Measurements from ENCODE around the gene SYNPO2. TPM values are rescaled to one million over a fixed set of nuclear protein-coding genes. Genes with fewer than 3 reads are reported as not detected.

Gene SYNPO2
- total RNA-seq, 1 experiment from 2014 or later = 0.61 TPM

GRCh38 chr4:119026662-119027444, 138.2 kb downstream of the SYNPO2 start:
- Mint-ChIP-seq H3K36me3 (ENCODE audit: insufficient read depth, unreplicated experiment) (no peaks in the 10 kb centered on the region), H3K4me1 (ENCODE audit: insufficient read depth, unreplicated experiment) (peaks cover 10% of the 10 kb centered on the region), H3K9me3 (ENCODE audit: unreplicated experiment) (no peaks in the 10 kb centered on the region), H3K27me3 (ENCODE audit: insufficient read depth, unreplicated experiment) (no peaks in the 10 kb centered on the region), H3K27ac (ENCODE audit: low read depth, unreplicated experiment) (peak overlapping the region; percentile 95), H3K4me3 (ENCODE audit: unreplicated experiment) (peak overlapping the region; percentile 62)
- ChIA-PET CTCF (interaction anchor here (0.6 to 4.1 kb wide), 6 partner anchors 18 to 464 kb away, joined by 3 to 57 read pairs (median 3); no protein-coding TSS in a partner anchor), POLR2A (interaction anchor here (0.9 to 7.2 kb wide), 15 partner anchors 9 to 273 kb away, joined by 3 to 152 read pairs (median 8); partner anchors contain the start of gene USP53)
- no peak for DNase-seq (ENCODE audit: unreplicated experiment)
- no TSS peak for BruUV-seq (replicated peaks)
- intact Hi-C loops (cut with micrococcal nuclease) = loop anchor here (1.0 to 5.0 kb wide), 2 partner anchors 38 to 670 kb away; no protein-coding TSS in a partner anchor
- no peak for TF ChIP-seq CTCF (IDR thresholded peaks at IDR 0.05; ENCODE audit: unreplicated experiment)

- H3K36me3 Mint-ChIP-seq (ENCODE audit: insufficient read depth, unreplicated experiment) = no peaks in the 10 kb centered on the region
- no peak overlapping the region for H3K27ac Mint-ChIP-seq (ENCODE audit: low read depth, unreplicated experiment)
- H3K4me3 Mint-ChIP-seq (ENCODE audit: unreplicated experiment) = no peak overlapping the region
- ChIA-PET CTCF (interaction anchor here (1.0 to 4.1 kb wide), 2 partner anchors 40 to 46 kb away, joined by 3 to 57 read pairs; no protein-coding TSS in a partner anchor), POLR2A (interaction anchor here (0.9 to 7.2 kb wide), 4 partner anchors 8 to 185 kb away, joined by 3 to 152 read pairs (median 52); partner anchors contain the start of gene USP53)
- no peaks in the 10 kb centered on the region for H3K27me3 Mint-ChIP-seq (ENCODE audit: insufficient read depth, unreplicated experiment)
- intact Hi-C loops (cut with micrococcal nuclease) = loop anchor here (5.0 kb wide), 1 partner anchor 671 kb away; no protein-coding TSS in a partner anchor
- no peaks in the 10 kb centered on the region for H3K9me3 Mint-ChIP-seq (ENCODE audit: unreplicated experiment)
- no peak for DNase-seq (ENCODE audit: unreplicated experiment)
- BruUV-seq (replicated peaks) = no TSS peak
- peaks cover 10% of the 10 kb centered on the region for H3K4me1 Mint-ChIP-seq (ENCODE audit: insufficient read depth, unreplicated experiment)
- no peak for TF ChIP-seq CTCF (IDR thresholded peaks at IDR 0.05; ENCODE audit: unreplicated experiment)
Measured at GRCh38 chr4:119027811-119028210, 139.2 kb downstream of the SYNPO2 start.

- no peaks in the 10 kb centered on the region for H3K9me3 Mint-ChIP-seq (ENCODE audit: unreplicated experiment)
- H3K36me3 Mint-ChIP-seq (ENCODE audit: insufficient read depth, unreplicated experiment) = no peaks in the 10 kb centered on the region
- no peaks in the 10 kb centered on the region for H3K27me3 Mint-ChIP-seq (ENCODE audit: insufficient read depth, unreplicated experiment)
- BruUV-seq (replicated peaks) = no TSS peak
- H3K4me3 Mint-ChIP-seq (ENCODE audit: unreplicated experiment) = no peak overlapping the region
- H3K4me1 Mint-ChIP-seq (ENCODE audit: insufficient read depth, unreplicated experiment) = peaks cover 10% of the 10 kb centered on the region
- CTCF ChIA-PET = interaction anchor here (1.0 to 4.2 kb wide), 4 partner anchors 13 to 286 kb away, joined by 3 to 57 read pairs (median 18); no protein-coding TSS in a partner anchor
- H3K27ac Mint-ChIP-seq (ENCODE audit: low read depth, unreplicated experiment) = no peak overlapping the region
- POLR2A ChIA-PET = interaction anchor here (1.0 to 7.2 kb wide), 5 partner anchors 14 to 271 kb away, joined by 3 to 152 read pairs (median 4); partner anchors contain the start of gene USP53
- no peak for TF ChIP-seq CTCF (IDR thresholded peaks at IDR 0.05; ENCODE audit: unreplicated experiment)
- no peak for DNase-seq (ENCODE audit: unreplicated experiment)
- intact Hi-C loops (cut with micrococcal nuclease) = loop anchor here (5.0 kb wide), 1 partner anchor 671 kb away; no protein-coding TSS in a partner anchor
Measured at GRCh38 chr4:119028296-119028695, 139.6 kb downstream of the SYNPO2 start.

Measured in MCF 10A (cell line).